ENCODE measurements around the gene MYL10. TPM values are rescaled to one million over a fixed set of nuclear protein-coding genes. Genes with fewer than 3 reads are reported as not detected.

Gene MYL10
- total and polyA plus RNA-seq, 4 experiments from 2014 or later = not detected

GRCh38 chr7:101581891-101582290 lies 47.2 kb downstream of the MYL10 start:
- Histone ChIP-seq H3K36me3 (ENCODE audit: insufficient read depth, low read length) (no peaks in the 10 kb centered on the region), H3K4me1 (ENCODE audit: insufficient read depth, low read length) (no peaks in the 10 kb centered on the region), H3K27ac (ENCODE audit: low read depth, low read length) (no peak overlapping the region), H3K27me3 (ENCODE audit: insufficient read depth, low read length) (no peaks in the 10 kb centered on the region), H3K9me3 (ENCODE audit: control insufficient read depth in 1 of 2, low read length in 2 of 2) (no peaks in the 10 kb centered on the region), H3K4me3 (ENCODE audit: low read length in 2 of 2) (no peak overlapping the region)
- peaks cover 0 to 6% (median 0%) of the 10 kb centered on the region in 8 donors for H3K9me3 Mint-ChIP-seq
- H3K4me1 Mint-ChIP-seq = no peaks in the 10 kb centered on the region
- H3K4me3 Mint-ChIP-seq = no peak overlapping the region
- H3K36me3 Mint-ChIP-seq = peaks cover 0 to 4% of the 10 kb centered on the region in 2 donors
- intact Hi-C loops (cut with micrococcal nuclease) = no loop called here
- H3K27me3 Mint-ChIP-seq = peaks cover 6 to 16% of the 10 kb centered on the region in 2 donors
- CTCF ChIA-PET (ENCODE audit: partially characterized antibody) = no interaction called here
- DNase-seq = no peak
- POLR2A ChIA-PET (ENCODE audit: partially characterized antibody) = no interaction called here
- H3K27ac Mint-ChIP-seq = no peak overlapping the region

DNA sequence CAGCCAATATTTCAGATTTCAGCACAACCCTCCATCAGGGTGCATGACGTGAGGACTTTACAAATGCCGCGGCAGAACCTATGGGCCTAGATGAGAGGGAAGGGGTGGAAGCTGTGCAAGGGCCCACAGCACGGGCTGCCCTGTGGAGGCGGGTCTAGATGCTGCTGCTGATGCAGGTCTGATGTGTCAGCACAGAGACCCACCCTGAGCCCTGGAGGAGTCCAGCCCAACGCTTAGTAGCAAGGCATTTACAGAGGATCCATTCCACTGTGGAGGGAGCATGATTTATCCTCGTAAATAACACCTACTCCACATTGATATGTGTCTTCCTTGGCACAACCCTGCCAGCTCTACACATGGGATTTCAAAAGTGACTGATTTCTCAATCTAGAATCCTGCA lies 48.5 kb downstream of the MYL10 start:
- Histone ChIP-seq H3K36me3 (ENCODE audit: insufficient read depth, low read length) (no peaks in the 10 kb centered on the region), H3K9me3 (ENCODE audit: control insufficient read depth in 1 of 2, low read length in 2 of 2) (no peaks in the 10 kb centered on the region), H3K27me3 (ENCODE audit: insufficient read depth, low read length) (no peaks in the 10 kb centered on the region), H3K4me3 (ENCODE audit: low read length in 2 of 2) (no peak overlapping the region), H3K27ac (ENCODE audit: low read depth, low read length) (no peak overlapping the region), H3K4me1 (ENCODE audit: insufficient read depth, low read length) (no peaks in the 10 kb centered on the region)
- intact Hi-C loops (cut with micrococcal nuclease) = no loop called here
- H3K4me1 Mint-ChIP-seq = no peaks in the 10 kb centered on the region
- POLR2A ChIA-PET (ENCODE audit: partially characterized antibody) = no interaction called here
- no peak for DNase-seq
- H3K9me3 Mint-ChIP-seq = peaks cover 0 to 7% (median under 1%) of the 10 kb centered on the region in 8 donors
- H3K27me3 Mint-ChIP-seq = peaks cover 9 to 19% of the 10 kb centered on the region in 2 donors
- CTCF ChIA-PET (ENCODE audit: partially characterized antibody) = no interaction called here
- H3K36me3 Mint-ChIP-seq = peaks cover 0 to 4% of the 10 kb centered on the region in 2 donors
- H3K4me3 Mint-ChIP-seq = no peak overlapping the region
- H3K27ac Mint-ChIP-seq = no peak overlapping the region

DNA sequence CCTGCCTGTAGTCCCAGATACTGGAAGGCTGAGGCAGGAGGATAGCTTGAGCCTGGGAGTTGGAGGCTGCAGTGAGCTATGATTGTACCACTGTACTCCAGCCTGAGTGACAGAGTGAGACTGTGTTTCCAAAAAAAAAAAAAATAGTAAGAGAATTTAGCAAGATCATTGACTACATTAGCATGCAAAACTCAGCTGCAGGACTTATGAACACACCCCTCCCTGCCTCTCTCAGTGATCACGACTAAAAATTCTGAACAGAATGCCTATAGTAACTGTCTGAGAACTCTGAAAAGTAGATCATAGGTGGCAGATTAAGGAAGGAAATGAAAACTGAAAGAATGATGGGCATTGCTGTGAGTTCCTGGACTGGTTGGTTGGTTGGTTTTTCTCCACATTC lies 50.5 kb downstream of the MYL10 start:
- no peaks in the 10 kb centered on the region for H3K4me1 ChIP-seq (ENCODE audit: insufficient read depth, low read length)
- peaks cover 0 to 10% (median 2%) of the 10 kb centered on the region in 8 donors for H3K9me3 Mint-ChIP-seq
- H3K27me3 Mint-ChIP-seq = peaks cover 11 to 21% of the 10 kb centered on the region in 2 donors
- no peaks in the 10 kb centered on the region for H3K4me1 Mint-ChIP-seq
- H3K36me3 ChIP-seq (ENCODE audit: insufficient read depth, low read length) = no peaks in the 10 kb centered on the region
- H3K4me3 ChIP-seq (ENCODE audit: low read length in 2 of 2) = no peak overlapping the region
- DNase-seq = no peak
- intact Hi-C loops (cut with micrococcal nuclease) = no loop called here
- ChIA-PET POLR2A (ENCODE audit: partially characterized antibody) (no interaction called here), CTCF (ENCODE audit: partially characterized antibody) (no interaction called here)
- no peak overlapping the region for H3K27ac ChIP-seq (ENCODE audit: low read depth, low read length)
- no peaks in the 10 kb centered on the region for H3K9me3 ChIP-seq (ENCODE audit: control insufficient read depth in 1 of 2, low read length in 2 of 2)
- no peaks in the 10 kb centered on the region for H3K27me3 ChIP-seq (ENCODE audit: insufficient read depth, low read length)
- H3K27ac Mint-ChIP-seq = no peak overlapping the region
- H3K36me3 Mint-ChIP-seq = peaks cover 0 to 4% of the 10 kb centered on the region in 2 donors
- no peak overlapping the region for H3K4me3 Mint-ChIP-seq

DNA sequence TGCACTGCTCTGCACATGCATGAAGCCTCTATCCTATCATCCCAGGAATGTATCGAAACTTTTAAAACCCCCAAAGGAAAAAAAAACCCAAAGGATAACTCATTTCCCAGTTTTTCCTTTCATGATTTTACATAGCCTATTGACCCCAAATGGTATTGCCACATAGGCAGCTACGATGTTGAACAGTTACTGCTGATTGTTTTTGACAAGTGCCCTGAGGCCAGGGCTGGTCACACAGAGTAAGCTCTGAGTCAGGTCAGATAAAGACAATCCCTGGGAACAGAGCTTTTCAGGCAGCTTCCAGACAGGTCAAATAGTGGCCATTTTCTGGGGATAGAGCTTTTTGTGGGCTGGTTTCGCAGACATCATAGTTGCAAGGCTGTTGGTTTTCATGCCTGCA lies 52.1 kb downstream of the MYL10 start:
- H3K4me3 Mint-ChIP-seq = no peak overlapping the region
- ChIA-PET CTCF (ENCODE audit: partially characterized antibody) (no interaction called here), POLR2A (ENCODE audit: partially characterized antibody) (no interaction called here)
- Histone ChIP-seq H3K27me3 (ENCODE audit: insufficient read depth, low read length) (no peaks in the 10 kb centered on the region), H3K36me3 (ENCODE audit: insufficient read depth, low read length) (no peaks in the 10 kb centered on the region), H3K9me3 (ENCODE audit: control insufficient read depth in 1 of 2, low read length in 2 of 2) (peaks cover 0 to 2% of the 10 kb centered on the region in 2 donors), H3K27ac (ENCODE audit: low read depth, low read length) (no peak overlapping the region), H3K4me1 (ENCODE audit: insufficient read depth, low read length) (no peaks in the 10 kb centered on the region), H3K4me3 (ENCODE audit: low read length in 2 of 2) (no peak overlapping the region)
- H3K9me3 Mint-ChIP-seq = peaks cover 0 to 19% (median 9%) of the 10 kb centered on the region in 8 donors
- intact Hi-C loops (cut with micrococcal nuclease) = no loop called here
- H3K4me1 Mint-ChIP-seq = no peaks in the 10 kb centered on the region
- H3K27ac Mint-ChIP-seq = no peak overlapping the region
- H3K27me3 Mint-ChIP-seq = peaks cover 10 to 18% of the 10 kb centered on the region in 2 donors
- DNase-seq = no peak
- H3K36me3 Mint-ChIP-seq = peaks cover 0 to 4% of the 10 kb centered on the region in 2 donors

DNA sequence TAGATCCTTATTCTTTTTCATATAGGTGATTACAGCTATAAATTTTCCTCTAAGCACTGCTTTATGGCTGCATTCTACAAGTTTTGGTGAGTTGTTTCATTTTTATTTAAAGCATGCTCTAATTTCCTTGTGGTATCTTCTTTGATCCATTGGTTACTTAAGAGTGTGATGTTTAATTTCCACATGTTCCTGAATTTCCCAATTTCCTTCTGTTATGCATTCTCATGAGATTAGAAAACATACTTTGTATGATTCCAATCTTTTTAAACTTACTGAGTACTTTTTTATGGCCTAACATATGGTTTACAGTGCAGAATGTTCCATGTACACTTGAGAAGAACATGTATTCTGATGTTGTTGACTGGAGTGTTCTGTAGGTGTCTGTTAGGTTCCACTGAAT lies 53.4 kb downstream of the MYL10 start:
- Histone ChIP-seq H3K4me3 (ENCODE audit: low read length in 2 of 2) (no peak overlapping the region), H3K36me3 (ENCODE audit: insufficient read depth, low read length) (no peaks in the 10 kb centered on the region), H3K27me3 (ENCODE audit: insufficient read depth, low read length) (no peaks in the 10 kb centered on the region), H3K9me3 (ENCODE audit: control insufficient read depth in 1 of 2, low read length in 2 of 2) (peaks cover 0 to 4% of the 10 kb centered on the region in 2 donors), H3K27ac (ENCODE audit: low read depth, low read length) (no peak overlapping the region), H3K4me1 (ENCODE audit: insufficient read depth, low read length) (no peaks in the 10 kb centered on the region)
- Mint-ChIP-seq H3K27ac (no peak overlapping the region), H3K9me3 (peaks cover 2 to 24% (median 19%) of the 10 kb centered on the region in 8 donors), H3K36me3 (peaks cover 0 to 4% of the 10 kb centered on the region in 2 donors), H3K27me3 (peaks cover 10 to 20% of the 10 kb centered on the region in 2 donors), H3K4me3 (no peak overlapping the region), H3K4me1 (no peaks in the 10 kb centered on the region)
- ChIA-PET CTCF (ENCODE audit: partially characterized antibody) (no interaction called here), POLR2A (ENCODE audit: partially characterized antibody) (no interaction called here)
- intact Hi-C loops (cut with micrococcal nuclease) = no loop called here
- DNase-seq = no peak

DNA sequence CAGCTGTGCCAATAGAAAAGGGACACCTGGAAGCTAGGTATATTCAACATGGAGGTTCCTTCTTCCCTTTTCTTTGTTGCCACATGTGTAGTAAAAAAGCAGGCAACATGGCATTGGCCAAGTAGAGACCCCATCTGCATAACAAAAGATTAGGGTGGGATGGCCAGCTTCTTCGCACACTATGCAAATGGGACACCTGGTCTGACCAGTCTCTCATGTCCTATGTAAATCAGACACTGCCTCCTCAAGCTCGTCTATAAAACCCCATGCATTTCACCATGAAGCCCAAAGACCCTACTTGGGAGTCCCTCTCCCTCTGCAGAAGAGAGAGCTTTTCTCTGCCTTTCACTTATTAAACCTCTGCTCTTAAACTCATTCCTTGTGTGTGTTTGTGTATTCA lies 53.9 kb downstream of the MYL10 start:
- Histone ChIP-seq H3K27me3 (ENCODE audit: insufficient read depth, low read length) (no peaks in the 10 kb centered on the region), H3K36me3 (ENCODE audit: insufficient read depth, low read length) (no peaks in the 10 kb centered on the region), H3K9me3 (ENCODE audit: control insufficient read depth in 1 of 2, low read length in 2 of 2) (peaks cover 0 to 4% of the 10 kb centered on the region in 2 donors), H3K4me1 (ENCODE audit: insufficient read depth, low read length) (no peaks in the 10 kb centered on the region), H3K27ac (ENCODE audit: low read depth, low read length) (no peak overlapping the region), H3K4me3 (ENCODE audit: low read length in 2 of 2) (no peak overlapping the region)
- intact Hi-C loops (cut with micrococcal nuclease) = no loop called here
- no peak for DNase-seq
- peaks cover 0 to 4% of the 10 kb centered on the region in 2 donors for H3K36me3 Mint-ChIP-seq
- H3K27me3 Mint-ChIP-seq = peaks cover 10 to 17% of the 10 kb centered on the region in 2 donors
- H3K9me3 Mint-ChIP-seq = peaks cover 2 to 29% (median 23%) of the 10 kb centered on the region in 8 donors
- H3K27ac Mint-ChIP-seq = no peak overlapping the region
- POLR2A ChIA-PET (ENCODE audit: partially characterized antibody) = no interaction called here
- CTCF ChIA-PET (ENCODE audit: partially characterized antibody) = no interaction called here
- H3K4me3 Mint-ChIP-seq = no peak overlapping the region
- no peaks in the 10 kb centered on the region for H3K4me1 Mint-ChIP-seq

DNA sequence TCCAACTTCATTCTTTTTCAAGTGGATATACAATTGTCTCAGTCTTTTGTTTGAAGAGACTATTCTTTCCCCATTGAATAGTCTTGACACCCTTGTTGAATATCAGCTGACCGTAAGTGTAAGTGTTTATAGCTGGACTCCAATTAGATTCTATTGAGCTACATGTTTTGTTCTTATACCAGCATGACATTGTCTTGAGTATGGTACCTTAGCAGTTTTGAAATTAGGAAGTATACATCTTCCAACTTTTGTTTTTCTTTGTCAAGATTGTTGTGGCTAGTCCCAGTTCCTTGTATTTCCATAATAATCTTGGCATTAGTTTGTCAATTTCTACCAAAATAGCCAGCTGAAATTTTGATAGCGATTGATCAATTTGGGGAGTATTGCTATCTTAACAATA lies 56.9 kb downstream of the MYL10 start:
- Mint-ChIP-seq H3K4me3 (no peak overlapping the region), H3K36me3 (no peaks in the 10 kb centered on the region), H3K9me3 (peaks cover 2 to 39% (median 29%) of the 10 kb centered on the region in 8 donors), H3K27ac (no peak overlapping the region), H3K27me3 (peaks cover 9 to 10% of the 10 kb centered on the region in 2 donors), H3K4me1 (no peaks in the 10 kb centered on the region)
- ChIA-PET POLR2A (ENCODE audit: partially characterized antibody) (no interaction called here), CTCF (ENCODE audit: partially characterized antibody) (no interaction called here)
- no peaks in the 10 kb centered on the region for H3K27me3 ChIP-seq (ENCODE audit: insufficient read depth, low read length)
- intact Hi-C loops (cut with micrococcal nuclease) = no loop called here
- no peaks in the 10 kb centered on the region for H3K36me3 ChIP-seq (ENCODE audit: insufficient read depth, low read length)
- H3K4me1 ChIP-seq (ENCODE audit: insufficient read depth, low read length) = no peaks in the 10 kb centered on the region
- no peak overlapping the region for H3K4me3 ChIP-seq (ENCODE audit: low read length in 2 of 2)
- no peak overlapping the region for H3K27ac ChIP-seq (ENCODE audit: low read depth, low read length)
- H3K9me3 ChIP-seq (ENCODE audit: control insufficient read depth in 1 of 2, low read length in 2 of 2) = peaks cover 0 to 4% of the 10 kb centered on the region in 2 donors
- DNase-seq = no peak

- POLR2A ChIA-PET (ENCODE audit: partially characterized antibody) = no interaction called here
These were observed 61.9 kb downstream of the MYL10 start for GRCh38 chr7:101567230-101567629.

More at GRCh38 chr7:101567230-101567629, 61.9 kb downstream of the MYL10 start:
- Mint-ChIP-seq H3K9me3 (peaks cover 0 to 30% (median 20%) of the 10 kb centered on the region in 8 donors), H3K27me3 (peaks cover 3 to 6% of the 10 kb centered on the region in 2 donors), H3K4me1 (peaks cover 0 to 8% (median 3%) of the 10 kb centered on the region in 4 donors), H3K27ac (no peak overlapping the region), H3K36me3 (no peaks in the 10 kb centered on the region), H3K4me3 (no peak overlapping the region)
- Histone ChIP-seq H3K27me3 (ENCODE audit: insufficient read depth, low read length) (no peaks in the 10 kb centered on the region), H3K36me3 (ENCODE audit: insufficient read depth, low read length) (no peaks in the 10 kb centered on the region), H3K4me3 (ENCODE audit: low read length in 2 of 2) (no peak overlapping the region), H3K9me3 (ENCODE audit: control insufficient read depth in 1 of 2, low read length in 2 of 2) (peaks cover 0 to 4% of the 10 kb centered on the region in 2 donors), H3K27ac (ENCODE audit: low read depth, low read length) (no peak overlapping the region), H3K4me1 (ENCODE audit: insufficient read depth, low read length) (no peaks in the 10 kb centered on the region)
- DNase-seq = no peak
- intact Hi-C loops (cut with micrococcal nuclease) = no loop called here
- CTCF ChIA-PET (ENCODE audit: partially characterized antibody) = no interaction called here
